Kidney (tissue), 14 donors: ENCODE measurements around the gene SLC39A3. TPM values are rescaled to one million over a fixed set of nuclear protein-coding genes. Genes with fewer than 3 reads are reported as not detected.

ENCODE experiments used
- DNase-seq, 5 donors: peaks; one replicate each; pipeline ENCODE4 v3.0.0-alpha.2; 2013 to 2020
- FAIRE-seq: peaks from 2 replicates; lab custom pipeline; 2012; peaks lifted over from hg19 to GRCh38; lab: Jason Lieb, UNC
- H3K27ac ChIP-seq, 2 donors: one replicate each; pipeline ENCODE4 v1.7.0; 2013; ENCODE audit warnings: low read depth in 2 of 2, low read length in 2 of 2, inconsistent platforms in 1 of 2
- H3K27me3 ChIP-seq: one replicate; pipeline ENCODE4 v1.7.1; 2013; ENCODE audit warnings: low read length, inconsistent platforms; ENCODE audit not compliant: control insufficient read depth, insufficient read depth
- H3K36me3 ChIP-seq, 3 donors: one replicate each; pipeline versions ENCODE4 v1.7.0 to v1.7.1; 2013; ENCODE audit warnings: low read length in 3 of 3, control low read depth in 1 of 3, inconsistent platforms in 1 of 3; ENCODE audit not compliant: insufficient read depth in 3 of 3, control insufficient read depth in 2 of 3
- H3K4me1 ChIP-seq, 3 donors: one replicate each; pipeline versions ENCODE4 v1.7.0 to v1.7.1; 2013; ENCODE audit warnings: low read length in 3 of 3, inconsistent platforms in 1 of 3, low read depth in 1 of 3; ENCODE audit not compliant: control insufficient read depth in 2 of 3, insufficient read depth in 2 of 3
- H3K4me3 ChIP-seq, 3 donors: one replicate each; pipeline versions ENCODE4 v1.7.0 to v1.8.1; 2013; ENCODE audit warnings: low read length in 3 of 3, control low read depth in 1 of 3, inconsistent platforms in 1 of 3
- H3K9ac ChIP-seq, 3 donors: one replicate each; pipeline versions ENCODE4 v1.7.0 to v1.7.1; 2013; ENCODE audit warnings: low read length in 3 of 3, control low read depth in 1 of 3, inconsistent platforms in 1 of 3
- H3K9me3 ChIP-seq, 3 donors: one replicate each; pipeline versions ENCODE4 v1.7.0 to v1.7.1; 2013; ENCODE audit warnings: low read length in 3 of 3, control low read depth in 1 of 3, inconsistent platforms in 1 of 3; ENCODE audit not compliant: control insufficient read depth in 2 of 3, insufficient read depth in 1 of 3
- intact Hi-C: fragments of 100-400 bp; cut with DNase I; formaldehyde crosslinking; loops from one replicate; pipeline ENCODE4 v1.11.1; 2022
- polyA plus RNA-seq: library from polyadenylated mRNA; stranded (reverse); fragments of 350-450 nt; fragmentation: Illumina TruSeq; extraction: RNeasy Lipid Tissue Mini Kit (QIAGEN cat#74804); gene quantifications from one replicate; pipeline ENCODE4 v1.2.3, GENCODE V29; 2014; ENCODE audit warnings: low read depth, low replicate concordance; ENCODE audit not compliant: insufficient read depth
- total RNA-seq: library from RNA; stranded (reverse); fragmentation: NEBNext Ultra II Directional; extraction: Animal tissue kit (Norgen Biotek cat#: 25700); gene quantifications from one replicate; pipeline ENCODE4 v1.2.1, GENCODE V29; 2021
- TF ChIP-seq, protein P1 (sequence below): IDR thresholded peaks from 3 replicates; pipeline ENCODE4 v1.5.1; 2012; ENCODE audit warnings: mild to moderate bottlenecking, moderate library complexity, borderline replicate concordance; ENCODE audit not compliant: insufficient read depth; ENCODE audit errors: extremely low read depth
- donor health status: control.
- donor health status: control.
- donor health status: control.
- donor health status: control.
- donor health status: control.
- donor health status: DM: yes; HTN: yes; CAD: no.
- donor health status: Normal renal cell carcinoma (clear cell type).

SLC39A3 gene
- total and polyA plus RNA-seq, 2 donors from 2014 or later: 31.1 to 38.0 TPM

- DNase-seq (peak in 2 of 5 donors; percentile 19 to 43), FAIRE-seq (no peak)
- H3K4me1 ChIP-seq: peaks cover 0 to 8% (median 3%) of the 10 kb centered on the region in 3 donors
- intact Hi-C loops: no loop called here
- H3K27me3 ChIP-seq: peaks cover 6% of the 10 kb centered on the region
- TF ChIP-seq, protein P1, sequence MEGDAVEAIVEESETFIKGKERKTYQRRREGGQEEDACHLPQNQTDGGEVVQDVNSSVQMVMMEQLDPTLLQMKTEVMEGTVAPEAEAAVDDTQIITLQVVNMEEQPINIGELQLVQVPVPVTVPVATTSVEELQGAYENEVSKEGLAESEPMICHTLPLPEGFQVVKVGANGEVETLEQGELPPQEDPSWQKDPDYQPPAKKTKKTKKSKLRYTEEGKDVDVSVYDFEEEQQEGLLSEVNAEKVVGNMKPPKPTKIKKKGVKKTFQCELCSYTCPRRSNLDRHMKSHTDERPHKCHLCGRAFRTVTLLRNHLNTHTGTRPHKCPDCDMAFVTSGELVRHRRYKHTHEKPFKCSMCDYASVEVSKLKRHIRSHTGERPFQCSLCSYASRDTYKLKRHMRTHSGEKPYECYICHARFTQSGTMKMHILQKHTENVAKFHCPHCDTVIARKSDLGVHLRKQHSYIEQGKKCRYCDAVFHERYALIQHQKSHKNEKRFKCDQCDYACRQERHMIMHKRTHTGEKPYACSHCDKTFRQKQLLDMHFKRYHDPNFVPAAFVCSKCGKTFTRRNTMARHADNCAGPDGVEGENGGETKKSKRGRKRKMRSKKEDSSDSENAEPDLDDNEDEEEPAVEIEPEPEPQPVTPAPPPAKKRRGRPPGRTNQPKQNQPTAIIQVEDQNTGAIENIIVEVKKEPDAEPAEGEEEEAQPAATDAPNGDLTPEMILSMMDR: no peak
- H3K36me3 ChIP-seq: no peaks in the 10 kb centered on the region
- no peak overlapping the region for H3K27ac ChIP-seq
- no peak overlapping the region for H3K4me3 ChIP-seq
- no peak overlapping the region for H3K9ac ChIP-seq
- H3K9me3 ChIP-seq: no peaks in the 10 kb centered on the region
These were observed 39.0 kb downstream of the SLC39A3 start for GRCh38 chr19:2700660-2701360.

DNA sequence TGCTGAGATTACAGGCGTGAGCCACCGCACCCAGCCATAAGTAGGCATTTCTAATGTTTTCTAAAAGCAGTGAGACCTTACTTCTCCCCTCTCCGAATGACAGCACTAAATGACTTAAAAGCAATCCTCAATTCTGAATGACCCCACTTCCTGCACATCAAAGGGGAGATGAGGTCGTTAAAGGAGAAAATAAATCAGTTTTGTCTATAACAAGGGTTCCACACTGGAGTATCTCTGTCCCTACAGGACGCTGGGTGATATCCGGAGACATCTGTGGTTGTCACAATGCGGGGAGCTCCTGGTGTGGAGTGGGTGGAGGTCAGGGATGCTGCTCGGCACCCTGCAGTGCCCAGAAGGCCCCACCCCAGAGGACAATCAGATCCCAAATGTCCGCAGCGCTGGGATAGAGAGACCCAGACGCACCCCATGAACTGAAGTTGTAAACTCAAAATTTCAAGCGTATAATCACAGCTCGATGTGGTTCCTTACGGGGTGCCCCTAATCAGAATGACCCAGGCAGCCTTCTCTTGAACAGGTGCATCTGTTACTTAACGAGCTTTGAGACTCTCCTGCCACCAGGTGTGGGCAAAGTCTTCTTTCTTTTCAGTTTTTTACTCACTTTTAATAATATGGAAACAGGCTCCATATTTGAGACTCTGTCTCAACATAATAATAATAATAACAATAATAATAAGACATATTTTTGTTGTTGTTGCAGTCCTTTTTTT is 40.2 kb downstream of the SLC39A3 start:
- no peak for DNase-seq
- Histone ChIP-seq H3K4me3 (no peak overlapping the region), H3K9ac (no peak overlapping the region), H3K36me3 (no peaks in the 10 kb centered on the region), H3K27ac (no peak overlapping the region), H3K9me3 (no peaks in the 10 kb centered on the region), H3K27me3 (peaks cover 6% of the 10 kb centered on the region), H3K4me1 (peaks cover 0 to 8% (median 5%) of the 10 kb centered on the region in 3 donors)
- TF ChIP-seq, protein P1: no peak
- no peak for FAIRE-seq
- intact Hi-C loops: no loop called here

DNA sequence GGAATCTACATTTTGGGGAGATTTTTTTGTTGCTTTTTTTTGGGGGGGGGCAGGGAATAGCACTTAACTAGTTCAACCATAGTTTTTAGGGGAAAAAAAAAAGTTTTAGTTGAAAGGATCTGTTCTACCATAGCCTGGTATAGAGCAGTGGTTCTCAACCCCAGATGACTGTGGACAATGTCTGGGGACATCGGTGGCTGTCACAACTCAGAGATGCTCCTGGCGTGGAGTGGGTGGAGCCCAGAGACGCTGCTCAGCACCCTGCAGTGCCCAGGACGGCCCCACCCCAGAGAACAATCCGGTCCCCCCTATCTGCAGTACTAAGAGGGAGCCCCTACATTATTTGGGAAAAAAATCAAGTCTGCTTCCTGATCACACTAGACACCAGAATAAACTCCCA is 45.6 kb downstream of the SLC39A3 start:
- H3K27me3 ChIP-seq: no peaks in the 10 kb centered on the region
- no peak overlapping the region for H3K27ac ChIP-seq
- H3K9ac ChIP-seq: no peak overlapping the region
- TF ChIP-seq, protein P1: no peak
- FAIRE-seq: no peak
- no peaks in the 10 kb centered on the region for H3K9me3 ChIP-seq
- peaks cover 0 to 2% (median 0%) of the 10 kb centered on the region in 3 donors for H3K4me1 ChIP-seq
- intact Hi-C loops: no loop called here
- H3K36me3 ChIP-seq: no peaks in the 10 kb centered on the region
- no peak overlapping the region for H3K4me3 ChIP-seq
- no peak for DNase-seq
